ENCODE results near the gene SKIC2. TPM values are rescaled to one million over a fixed set of nuclear protein-coding genes. Genes with fewer than 3 reads are reported as not detected.
"Not testable (repeated sequence)": the region's sequence is repeated elsewhere in the genome, so short reads cannot be mapped to it uniquely, and the experiment has no call there.

SKIC2 gene
- total RNA-seq, 2 experiments from 2014 or later, result 73.2 to 73.4 TPM

- H3K9me3 Mint-ChIP-seq (ENCODE audit: insufficient read depth); H3K4me1 Mint-ChIP-seq (ENCODE audit: low read depth): not testable (repeated sequence)
Measured at GRCh38 chr6:31996385-31996784, 37.4 kb downstream of the SKIC2 start.

GRCh38 chr6:32002546-32003268, 43.7 kb downstream of the SKIC2 start:
- ATAC-seq; CTCF ChIA-PET; H3K27me3 Mint-ChIP-seq (ENCODE audit: low read depth); H3K36me3 Mint-ChIP-seq (ENCODE audit: low read depth); H3K4me3 Mint-ChIP-seq; H3K27ac Mint-ChIP-seq; POLR2A ChIA-PET; DNase-seq; H3K9me3 Mint-ChIP-seq (ENCODE audit: insufficient read depth): not testable (repeated sequence)
- H3K4me1 Mint-ChIP-seq (ENCODE audit: low read depth), result peaks cover 11% of the 10 kb centered on the region

More at GRCh38 chr6:31996385-31996784, 37.4 kb downstream of the SKIC2 start:
- POLR2A ChIA-PET; H3K27ac Mint-ChIP-seq; CTCF ChIA-PET; H3K4me3 Mint-ChIP-seq; H3K36me3 Mint-ChIP-seq (ENCODE audit: low read depth); DNase-seq; H3K27me3 Mint-ChIP-seq (ENCODE audit: low read depth); ATAC-seq: not testable (repeated sequence)

GRCh38 chr6:32003301-32003700, 44.3 kb downstream of the SKIC2 start:
- DNase-seq; CTCF ChIA-PET; POLR2A ChIA-PET; H3K36me3 Mint-ChIP-seq (ENCODE audit: low read depth); H3K27me3 Mint-ChIP-seq (ENCODE audit: low read depth); H3K9me3 Mint-ChIP-seq (ENCODE audit: insufficient read depth); H3K27ac Mint-ChIP-seq; H3K4me3 Mint-ChIP-seq; ATAC-seq: not testable (repeated sequence)
- peaks cover 11% of the 10 kb centered on the region for H3K4me1 Mint-ChIP-seq (ENCODE audit: low read depth)

- H3K9me3 Mint-ChIP-seq (ENCODE audit: insufficient read depth); H3K27ac Mint-ChIP-seq; H3K36me3 Mint-ChIP-seq (ENCODE audit: low read depth); ATAC-seq; H3K27me3 Mint-ChIP-seq (ENCODE audit: low read depth); POLR2A ChIA-PET; CTCF ChIA-PET; H3K4me3 Mint-ChIP-seq; DNase-seq: not testable (repeated sequence)
- peaks cover 11% of the 10 kb centered on the region for H3K4me1 Mint-ChIP-seq (ENCODE audit: low read depth)
Measured at GRCh38 chr6:32004393-32004792, 45.4 kb downstream of the SKIC2 start.

GRCh38 chr6:32004864-32005537, 46.0 kb downstream of the SKIC2 start:
- CTCF ChIA-PET; H3K4me3 Mint-ChIP-seq; DNase-seq; H3K36me3 Mint-ChIP-seq (ENCODE audit: low read depth); POLR2A ChIA-PET; H3K9me3 Mint-ChIP-seq (ENCODE audit: insufficient read depth); H3K27me3 Mint-ChIP-seq (ENCODE audit: low read depth): not testable (repeated sequence)
- peak; percentile 83 for ATAC-seq
- Mint-ChIP-seq H3K27ac (peak overlapping the region; percentile 61), H3K4me1 (ENCODE audit: low read depth) (peaks cover 11% of the 10 kb centered on the region)

GRCh38 chr6:32005538-32005880, 46.5 kb downstream of the SKIC2 start:
- DNase-seq; ATAC-seq; H3K27me3 Mint-ChIP-seq (ENCODE audit: low read depth); H3K4me3 Mint-ChIP-seq; H3K9me3 Mint-ChIP-seq (ENCODE audit: insufficient read depth); H3K36me3 Mint-ChIP-seq (ENCODE audit: low read depth); CTCF ChIA-PET; H3K27ac Mint-ChIP-seq; POLR2A ChIA-PET: not testable (repeated sequence)
- peaks cover 11% of the 10 kb centered on the region for H3K4me1 Mint-ChIP-seq (ENCODE audit: low read depth)

- CTCF ChIA-PET, POLR2A ChIA-PET: not testable (repeated sequence)
- H3K4me1 Mint-ChIP-seq (ENCODE audit: low read depth), result peaks cover 11% of the 10 kb centered on the region
Measured at GRCh38 chr6:32005991-32006529, 47.1 kb downstream of the SKIC2 start.

GRCh38 chr6:32007086-32007485, 48.1 kb downstream of the SKIC2 start:
- DNase-seq; H3K27me3 Mint-ChIP-seq (ENCODE audit: low read depth); ATAC-seq; H3K9me3 Mint-ChIP-seq (ENCODE audit: insufficient read depth); POLR2A ChIA-PET; H3K4me3 Mint-ChIP-seq; H3K27ac Mint-ChIP-seq; CTCF ChIA-PET; H3K36me3 Mint-ChIP-seq (ENCODE audit: low read depth): not testable (repeated sequence)
- peaks cover 11% of the 10 kb centered on the region for H3K4me1 Mint-ChIP-seq (ENCODE audit: low read depth)

More at GRCh38 chr6:32005991-32006529, 47.1 kb downstream of the SKIC2 start:
- ATAC-seq; H3K4me3 Mint-ChIP-seq; H3K36me3 Mint-ChIP-seq (ENCODE audit: low read depth); H3K9me3 Mint-ChIP-seq (ENCODE audit: insufficient read depth); H3K27me3 Mint-ChIP-seq (ENCODE audit: low read depth); H3K27ac Mint-ChIP-seq; DNase-seq: not testable (repeated sequence)

- H3K27ac Mint-ChIP-seq; DNase-seq; ATAC-seq; H3K4me3 Mint-ChIP-seq; H3K9me3 Mint-ChIP-seq (ENCODE audit: insufficient read depth); H3K36me3 Mint-ChIP-seq (ENCODE audit: low read depth); CTCF ChIA-PET; H3K27me3 Mint-ChIP-seq (ENCODE audit: low read depth); POLR2A ChIA-PET: not testable (repeated sequence)
- H3K4me1 Mint-ChIP-seq (ENCODE audit: low read depth), result peaks cover 11% of the 10 kb centered on the region
Measured at GRCh38 chr6:32008037-32008436, 49.1 kb downstream of the SKIC2 start.

GRCh38 chr6:32008616-32009015, 49.6 kb downstream of the SKIC2 start:
- ATAC-seq; H3K4me3 Mint-ChIP-seq; DNase-seq; POLR2A ChIA-PET; H3K27me3 Mint-ChIP-seq (ENCODE audit: low read depth); CTCF ChIA-PET; H3K36me3 Mint-ChIP-seq (ENCODE audit: low read depth); H3K27ac Mint-ChIP-seq; H3K9me3 Mint-ChIP-seq (ENCODE audit: insufficient read depth): not testable (repeated sequence)
- peaks cover 11% of the 10 kb centered on the region for H3K4me1 Mint-ChIP-seq (ENCODE audit: low read depth)

GRCh38 chr6:32009537-32009936, 50.6 kb downstream of the SKIC2 start:
- H3K4me3 Mint-ChIP-seq; POLR2A ChIA-PET; H3K9me3 Mint-ChIP-seq (ENCODE audit: insufficient read depth); H3K27me3 Mint-ChIP-seq (ENCODE audit: low read depth); H3K27ac Mint-ChIP-seq; DNase-seq; H3K4me1 Mint-ChIP-seq (ENCODE audit: low read depth); ATAC-seq; CTCF ChIA-PET; H3K36me3 Mint-ChIP-seq (ENCODE audit: low read depth): not testable (repeated sequence)

- ATAC-seq; H3K9me3 Mint-ChIP-seq (ENCODE audit: insufficient read depth); DNase-seq; H3K27ac Mint-ChIP-seq; H3K27me3 Mint-ChIP-seq (ENCODE audit: low read depth); H3K36me3 Mint-ChIP-seq (ENCODE audit: low read depth); H3K4me3 Mint-ChIP-seq; CTCF ChIA-PET; POLR2A ChIA-PET; H3K4me1 Mint-ChIP-seq (ENCODE audit: low read depth): not testable (repeated sequence)
Measured at GRCh38 chr6:32010856-32011530, 52.0 kb downstream of the SKIC2 start.

All from activated CD8-positive, alpha-beta T cell treated with anti-CD3 and anti-CD28 coated beads, Interleukin-2, amount 10 ng/mL, durations not matched to agents 7 days and 5 days (primary cell).